ENCODE measurements around the gene HOMER1. TPM values are rescaled to one million over a fixed set of nuclear protein-coding genes. Genes with fewer than 3 reads are reported as not detected.

Gene HOMER1
- total RNA-seq, 2 experiments from 2014 or later = 11.4 to 13.7 TPM

DNA sequence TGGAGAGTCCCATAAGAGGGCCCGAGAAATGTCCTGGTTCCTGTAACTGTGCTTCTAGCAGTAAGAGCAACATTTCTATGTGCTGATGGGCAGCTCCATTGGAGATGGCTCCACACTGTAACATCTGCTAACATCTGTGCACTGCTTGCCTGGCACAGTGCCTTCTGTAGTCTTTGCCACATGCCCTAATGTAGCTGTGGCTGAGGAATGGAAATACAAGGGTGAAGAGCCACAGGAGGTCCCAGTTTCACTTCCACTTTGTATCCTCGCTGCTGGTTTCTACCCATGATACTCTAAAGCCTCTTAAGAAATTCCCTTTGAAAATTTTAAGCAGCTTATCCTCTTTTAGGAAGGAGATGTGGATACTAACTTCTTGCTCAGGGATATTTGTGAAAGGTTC lies 97.4 kb downstream of the HOMER1 start:
- no peaks in the 10 kb centered on the region for H3K27me3 Mint-ChIP-seq
- no peak overlapping the region for H3K4me3 Mint-ChIP-seq
- intact Hi-C loops (cut with micrococcal nuclease) = no loop called here
- peaks cover 3% of the 10 kb centered on the region for H3K4me1 Mint-ChIP-seq (ENCODE audit: low read depth)
- ChIA-PET POLR2A (no interaction called here), CTCF (interaction anchor here (0.8 kb wide), 1 partner anchor 18 kb away, joined by 3 read pairs; no protein-coding TSS in a partner anchor)
- H3K27ac Mint-ChIP-seq = no peak overlapping the region
- ATAC-seq = no peak
- H3K36me3 Mint-ChIP-seq (ENCODE audit: low read depth) = no peaks in the 10 kb centered on the region
- H3K9me3 Mint-ChIP-seq = no peaks in the 10 kb centered on the region
- DNase-seq = peak; percentile 5
- TF ChIP-seq, protein P1, sequence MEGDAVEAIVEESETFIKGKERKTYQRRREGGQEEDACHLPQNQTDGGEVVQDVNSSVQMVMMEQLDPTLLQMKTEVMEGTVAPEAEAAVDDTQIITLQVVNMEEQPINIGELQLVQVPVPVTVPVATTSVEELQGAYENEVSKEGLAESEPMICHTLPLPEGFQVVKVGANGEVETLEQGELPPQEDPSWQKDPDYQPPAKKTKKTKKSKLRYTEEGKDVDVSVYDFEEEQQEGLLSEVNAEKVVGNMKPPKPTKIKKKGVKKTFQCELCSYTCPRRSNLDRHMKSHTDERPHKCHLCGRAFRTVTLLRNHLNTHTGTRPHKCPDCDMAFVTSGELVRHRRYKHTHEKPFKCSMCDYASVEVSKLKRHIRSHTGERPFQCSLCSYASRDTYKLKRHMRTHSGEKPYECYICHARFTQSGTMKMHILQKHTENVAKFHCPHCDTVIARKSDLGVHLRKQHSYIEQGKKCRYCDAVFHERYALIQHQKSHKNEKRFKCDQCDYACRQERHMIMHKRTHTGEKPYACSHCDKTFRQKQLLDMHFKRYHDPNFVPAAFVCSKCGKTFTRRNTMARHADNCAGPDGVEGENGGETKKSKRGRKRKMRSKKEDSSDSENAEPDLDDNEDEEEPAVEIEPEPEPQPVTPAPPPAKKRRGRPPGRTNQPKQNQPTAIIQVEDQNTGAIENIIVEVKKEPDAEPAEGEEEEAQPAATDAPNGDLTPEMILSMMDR (IDR thresholded peaks at IDR 0.05) = no peak

GRCh38 chr5:79413112-79413511 lies 100.8 kb downstream of the HOMER1 start:
- no peak for ATAC-seq
- TF ChIP-seq, protein P1 (IDR thresholded peaks at IDR 0.05) = no peak
- Mint-ChIP-seq H3K4me3 (no peak overlapping the region), H3K27ac (no peak overlapping the region), H3K36me3 (ENCODE audit: low read depth) (peaks cover 16% of the 10 kb centered on the region), H3K9me3 (peaks cover 5% of the 10 kb centered on the region), H3K4me1 (ENCODE audit: low read depth) (peaks cover 3% of the 10 kb centered on the region), H3K27me3 (no peaks in the 10 kb centered on the region)
- CTCF ChIA-PET = no interaction called here
- POLR2A ChIA-PET = no interaction called here
- intact Hi-C loops (cut with micrococcal nuclease) = no loop called here
- DNase-seq = no peak

DNA sequence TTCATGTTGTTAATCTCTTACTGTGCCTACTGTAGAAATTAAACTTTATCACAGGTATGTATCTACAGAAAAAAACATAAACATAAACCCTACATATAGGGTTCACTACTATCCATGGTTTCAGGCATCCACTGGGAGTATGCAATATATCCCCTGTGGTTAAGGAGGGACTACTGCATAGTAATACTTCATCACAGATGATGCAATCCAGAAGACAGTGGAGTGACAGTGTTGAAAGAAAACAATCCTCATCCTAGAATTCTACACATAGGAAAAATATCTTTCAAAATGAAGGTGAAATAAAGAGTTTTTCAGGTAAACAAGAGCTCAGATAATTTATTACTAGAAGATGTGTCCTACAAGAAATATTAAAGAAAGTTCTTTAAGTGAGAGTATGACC lies 105.9 kb downstream of the HOMER1 start:
- TF ChIP-seq, protein P1 (IDR thresholded peaks at IDR 0.05) = no peak
- H3K4me3 Mint-ChIP-seq = no peak overlapping the region
- ChIA-PET POLR2A (no interaction called here), CTCF (no interaction called here)
- intact Hi-C loops (cut with micrococcal nuclease) = no loop called here
- peaks cover 30% of the 10 kb centered on the region for H3K36me3 Mint-ChIP-seq (ENCODE audit: low read depth)
- H3K27ac Mint-ChIP-seq = no peak overlapping the region
- ATAC-seq = no peak
- H3K9me3 Mint-ChIP-seq = peaks cover 13% of the 10 kb centered on the region
- no peak for DNase-seq
- H3K4me1 Mint-ChIP-seq (ENCODE audit: low read depth) = no peaks in the 10 kb centered on the region
- peaks cover 2% of the 10 kb centered on the region for H3K27me3 Mint-ChIP-seq

DNA sequence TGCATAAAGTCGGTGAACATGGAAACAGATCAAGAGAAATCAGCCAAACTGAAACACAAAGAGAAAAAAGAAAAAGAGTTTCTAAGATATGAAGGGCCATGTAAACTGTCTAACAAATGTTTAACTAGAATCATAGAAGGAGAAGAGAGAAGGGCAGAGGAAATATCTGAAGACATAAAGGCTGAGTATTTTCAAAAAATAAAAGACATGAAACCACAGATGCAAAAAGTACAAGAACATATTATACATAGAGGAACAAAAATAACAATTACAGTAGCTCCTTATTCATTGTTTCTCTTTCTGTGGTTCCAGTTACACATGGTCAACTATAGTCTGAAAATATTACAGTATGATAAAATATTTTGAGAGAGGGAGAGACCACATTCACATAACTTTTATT lies 106.3 kb downstream of the HOMER1 start:
- intact Hi-C loops (cut with micrococcal nuclease) = no loop called here
- DNase-seq (no peak), ATAC-seq (no peak)
- TF ChIP-seq, protein P1 (IDR thresholded peaks at IDR 0.05) = no peak
- Mint-ChIP-seq H3K4me1 (ENCODE audit: low read depth) (no peaks in the 10 kb centered on the region), H3K4me3 (no peak overlapping the region), H3K36me3 (ENCODE audit: low read depth) (peaks cover 30% of the 10 kb centered on the region), H3K9me3 (peaks cover 13% of the 10 kb centered on the region), H3K27ac (no peak overlapping the region), H3K27me3 (peaks cover 2% of the 10 kb centered on the region)
- POLR2A ChIA-PET = no interaction called here
- CTCF ChIA-PET = no interaction called here

DNA sequence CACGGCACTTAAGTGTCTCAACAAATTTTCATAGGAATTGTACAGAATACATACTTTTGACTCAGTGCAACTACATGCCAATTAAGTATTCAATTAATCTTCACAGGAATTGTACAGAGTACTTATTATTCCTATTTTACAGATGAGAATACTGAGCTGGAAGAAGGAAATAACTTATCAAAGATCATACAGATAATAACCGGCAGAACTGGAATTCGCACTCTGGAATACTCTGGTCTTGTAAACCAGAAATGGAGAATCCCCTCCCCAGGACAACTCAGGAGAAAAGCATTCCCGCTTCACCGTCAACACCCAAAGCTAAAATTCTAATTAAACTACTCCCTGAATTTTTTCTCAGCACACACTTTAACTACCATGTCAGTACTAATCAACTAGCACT lies 112.7 kb downstream of the HOMER1 start:
- TF ChIP-seq, protein P1 (IDR thresholded peaks at IDR 0.05) = no peak
- Mint-ChIP-seq H3K9me3 (no peaks in the 10 kb centered on the region), H3K4me3 (no peak overlapping the region), H3K4me1 (ENCODE audit: low read depth) (no peaks in the 10 kb centered on the region), H3K36me3 (ENCODE audit: low read depth) (peaks cover 7% of the 10 kb centered on the region), H3K27me3 (no peaks in the 10 kb centered on the region), H3K27ac (no peak overlapping the region)
- no peak for DNase-seq
- POLR2A ChIA-PET = no interaction called here
- CTCF ChIA-PET = no interaction called here
- intact Hi-C loops (cut with micrococcal nuclease) = no loop called here
- ATAC-seq = no peak

All from activated CD8-positive, alpha-beta T cell treated with anti-CD3 and anti-CD28 coated beads for 36 hours (primary cell).